ENCODE results near the gene PKP1. TPM values are rescaled to one million over a fixed set of nuclear protein-coding genes. Genes with fewer than 3 reads are reported as not detected.

The PKP1 gene
- total and polyA plus RNA-seq, 10 of the 15 experiments (the other 5 are each of a cell fraction or from before 2014, with no cell fraction given) = 0.03 TPM; not detected in 9

GRCh38 chr1:201270616-201271390 lies 12.5 kb upstream of the PKP1 start:
- ChIA-PET SMC1A (ENCODE audit: uncharacterized antibody, unreplicated experiment) (interaction anchor here (1.3 kb wide), 1 partner anchor 36 kb away, joined by 3 read pairs; no protein-coding TSS in a partner anchor), POLR2A (no interaction called here), CTCF (interaction anchor here (1.0 kb wide), 1 partner anchor 152 kb away, joined by 4 read pairs; no protein-coding TSS in a partner anchor), RAD21 (ENCODE audit: unreplicated experiment) (no interaction called here)
- WGBS (ENCODE audit: insufficient coverage, insufficient replicate concordance, low lambda C conversion rate, missing lambda C conversion rate) = 21% methylated on average over 6 of the region's 6 CpGs
- Histone ChIP-seq H3K9me3 (replicated peaks; ENCODE audit: control insufficient read depth, insufficient read depth, low read length) (no peaks in the 10 kb centered on the region), H3K27ac (ENCODE audit: control insufficient read depth, insufficient read depth) (no peak overlapping the region), H3K4me3 (no peak overlapping the region), H4K20me1 (ENCODE audit: control insufficient read depth, insufficient read depth) (no peaks in the 10 kb centered on the region), H3K79me2 (ENCODE audit: control insufficient read depth, insufficient read depth, low read length) (no peaks in the 10 kb centered on the region), H3K36me3 (ENCODE audit: control insufficient read depth in 2 of 2, insufficient read depth in 2 of 2, low read length in 1 of 2) (no peaks in the 10 kb centered on the region), H3K9ac (ENCODE audit: control insufficient read depth, insufficient read depth, low read length) (no peak overlapping the region), H2AFZ (ENCODE audit: control insufficient read depth, low read depth, low read length) (no peak overlapping the region), H3K4me1 (ENCODE audit: control insufficient read depth, insufficient read depth, low read length) (no peaks in the 10 kb centered on the region), H3K4me2 (ENCODE audit: control insufficient read depth, insufficient read depth) (no peak overlapping the region), H3K27me3 (replicated peaks in 1 of 2; ENCODE audit: control insufficient read depth in 2 of 2, insufficient read depth in 2 of 2, low read length in 1 of 2) (no peaks in the 10 kb centered on the region; a peak in 1 of 4 replicates)
- FAIRE-seq (no peak), ATAC-seq (no peak), DNase-seq (ENCODE audit: low read depth, low spot score) (no peak)
- no peak for TF ChIP-seq RB1 (IDR thresholded peaks at IDR 0.05; ENCODE audit: borderline replicate concordance)
- no peak for TF ChIP-seq MYB (IDR thresholded peaks at IDR 0.05; ENCODE audit: borderline replicate concordance, low read depth, low read length)
- no peak for TF ChIP-seq TBL1XR1 (IDR thresholded peaks at IDR 0.05; ENCODE audit: low read depth, low read length)
- no peak for TF ChIP-seq MEF2B (IDR thresholded peaks at IDR 0.05; ENCODE audit: partially characterized antibody, poor library complexity, severe bottlenecking)
- TF ChIP-seq ZNF217 (IDR thresholded peaks at IDR 0.05) = no peak
- no peak for TF ChIP-seq PAX8 (IDR thresholded peaks at IDR 0.05)
- no peak for TF ChIP-seq ZNF24 (IDR thresholded peaks at IDR 0.05)
- TF ChIP-seq POLR2AphosphoS2 (IDR thresholded peaks at IDR 0.05; ENCODE audit: low read depth, low read length) = no peak
- TF ChIP-seq STAT3 (IDR thresholded peaks at IDR 0.05; ENCODE audit: low read depth, low read length) = no peak
- in situ Hi-C loops (cut with MboI) = no loop called here
- intact Hi-C loops (cut with micrococcal nuclease; ENCODE audit: unreplicated experiment) = no loop called here
- no TSS peak for BruUV-seq (replicated peaks)
